Ishikawa (cell line): ENCODE data around the gene CHD5.

Experiments
- CEBPB ChIP-seq: IDR thresholded peaks from 2 replicates; pipeline ENCODE4 v1.6.1; 2012
- CREB1 ChIP-seq: IDR thresholded peaks from 2 replicates; pipeline ENCODE4 v1.6.1; 2012; ENCODE audit warnings: low read depth
- EGR1 ChIP-seq: IDR thresholded peaks from 2 replicates; pipeline ENCODE4 v1.6.1; 2012
- EP300 ChIP-seq: IDR thresholded peaks from 2 replicates; pipeline ENCODE4 v1.6.1; 2012; ENCODE audit warnings: borderline replicate concordance
- FOXM1 ChIP-seq: IDR thresholded peaks from 2 replicates; pipeline ENCODE4 v1.6.1; 2012; ENCODE audit warnings: low read depth, borderline replicate concordance
- NFIC ChIP-seq: IDR thresholded peaks from 2 replicates; pipeline ENCODE4 v1.6.1; 2012
- RAD21 ChIP-seq: IDR thresholded peaks from 2 replicates; pipeline ENCODE4 v1.6.1; 2012; ENCODE audit warnings: low read depth
- REST ChIP-seq: IDR thresholded peaks from 2 replicates; pipeline ENCODE4 v1.6.1; 2012; ENCODE audit warnings: low read depth, mild to moderate bottlenecking
- TAF1 ChIP-seq: IDR thresholded peaks from 2 replicates; pipeline ENCODE4 v1.6.1; 2012; ENCODE audit warnings: low read depth, mild to moderate bottlenecking
- TCF12 ChIP-seq: IDR thresholded peaks from 2 replicates; pipeline ENCODE4 v1.6.1; 2012; ENCODE audit warnings: low read depth
- TEAD4 ChIP-seq: IDR thresholded peaks from 2 replicates; pipeline ENCODE4 v1.6.1; 2012
- YY1 ChIP-seq: IDR thresholded peaks from 2 replicates; pipeline ENCODE4 v1.6.1; 2012; ENCODE audit warnings: low read depth
- ZBTB7A ChIP-seq: IDR thresholded peaks from 2 replicates; pipeline ENCODE4 v1.6.1; 2012; ENCODE audit warnings: low read depth
- TF ChIP-seq, protein P1 (sequence below): IDR thresholded peaks from 2 replicates; pipeline ENCODE4 v1.6.1; 2012
- TF ChIP-seq, protein P2 (sequence below): IDR thresholded peaks from 2 replicates; pipeline ENCODE4 v1.6.1; 2012

CHD5 gene

GRCh38 chr1:6185635-6186382, 5.7 kb upstream of the CHD5 start:
- no peak for TF ChIP-seq CEBPB
- no peak for TF ChIP-seq FOXM1
- TF ChIP-seq REST, result no peak
- TF ChIP-seq, protein P1, sequence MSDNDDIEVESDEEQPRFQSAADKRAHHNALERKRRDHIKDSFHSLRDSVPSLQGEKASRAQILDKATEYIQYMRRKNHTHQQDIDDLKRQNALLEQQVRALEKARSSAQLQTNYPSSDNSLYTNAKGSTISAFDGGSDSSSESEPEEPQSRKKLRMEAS, result no peak
- peak; percentile 41 for TF ChIP-seq RAD21
- TF ChIP-seq TCF12, result no peak
- TF ChIP-seq NFIC, result no peak
- no peak for TF ChIP-seq CREB1

DNA sequence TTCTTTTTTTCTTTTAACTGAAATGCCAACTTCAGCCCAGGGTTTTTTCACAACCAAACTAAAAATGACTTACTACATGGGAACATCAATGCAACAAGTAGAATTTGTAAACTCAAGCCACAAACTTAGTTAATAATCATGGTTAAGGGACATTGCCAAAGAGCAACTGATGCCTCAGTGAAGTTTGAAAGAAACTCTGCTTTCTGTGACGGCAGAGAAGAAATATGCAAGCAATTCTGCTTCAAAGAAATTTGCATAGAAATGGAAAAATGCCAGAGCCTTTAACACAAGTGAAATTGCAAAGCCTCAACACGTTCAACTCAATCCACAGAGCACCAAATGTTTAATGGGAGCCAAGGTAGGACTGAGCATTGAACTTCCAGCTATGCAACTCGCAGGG, 5.0 kb upstream of the CHD5 start:
- TF ChIP-seq RAD21 (no peak), EP300 (no peak), FOXM1 (no peak), YY1 (no peak), ZBTB7A (no peak), TCF12 (no peak), CREB1 (no peak), REST (no peak), TAF1 (no peak), CEBPB (no peak), EGR1 (no peak), TEAD4 (no peak), NFIC (no peak)
- TF ChIP-seq, protein P2, sequence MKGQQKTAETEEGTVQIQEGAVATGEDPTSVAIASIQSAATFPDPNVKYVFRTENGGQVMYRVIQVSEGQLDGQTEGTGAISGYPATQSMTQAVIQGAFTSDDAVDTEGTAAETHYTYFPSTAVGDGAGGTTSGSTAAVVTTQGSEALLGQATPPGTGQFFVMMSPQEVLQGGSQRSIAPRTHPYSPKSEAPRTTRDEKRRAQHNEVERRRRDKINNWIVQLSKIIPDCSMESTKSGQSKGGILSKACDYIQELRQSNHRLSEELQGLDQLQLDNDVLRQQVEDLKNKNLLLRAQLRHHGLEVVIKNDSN, result no peak
- TF ChIP-seq, protein P1, result no peak

- TF ChIP-seq RAD21 (no peak), CREB1 (no peak), EGR1 (no peak), REST (no peak), YY1 (no peak), TEAD4 (no peak), ZBTB7A (no peak), TCF12 (no peak), TAF1 (no peak), CEBPB (no peak), EP300 (no peak), NFIC (no peak), FOXM1 (no peak)
- TF ChIP-seq, protein P2, result no peak
- TF ChIP-seq, protein P1, result no peak
These were observed 4.1 kb upstream of the CHD5 start for GRCh38 chr1:6184083-6184783.

GRCh38 chr1:6183520-6183989, 3.4 kb upstream of the CHD5 start:
- TF ChIP-seq EP300 (no peak), TCF12 (no peak), CREB1 (no peak), TEAD4 (no peak), ZBTB7A (no peak), YY1 (no peak), RAD21 (no peak), CEBPB (no peak), TAF1 (no peak), FOXM1 (no peak), EGR1 (no peak), NFIC (no peak), REST (no peak)
- TF ChIP-seq, protein P2, result no peak
- TF ChIP-seq, protein P1, result no peak
